Measurements from ENCODE around the gene MYH16. TPM values are rescaled to one million over a fixed set of nuclear protein-coding genes. Genes with fewer than 3 reads are reported as not detected.
"Not testable (repeated sequence)": the region's sequence is repeated elsewhere in the genome, so short reads cannot be mapped to it uniquely, and the experiment has no call there.

The MYH16 gene
- total RNA-seq, 2 experiments from 2014 or later, result not detected

DNA sequence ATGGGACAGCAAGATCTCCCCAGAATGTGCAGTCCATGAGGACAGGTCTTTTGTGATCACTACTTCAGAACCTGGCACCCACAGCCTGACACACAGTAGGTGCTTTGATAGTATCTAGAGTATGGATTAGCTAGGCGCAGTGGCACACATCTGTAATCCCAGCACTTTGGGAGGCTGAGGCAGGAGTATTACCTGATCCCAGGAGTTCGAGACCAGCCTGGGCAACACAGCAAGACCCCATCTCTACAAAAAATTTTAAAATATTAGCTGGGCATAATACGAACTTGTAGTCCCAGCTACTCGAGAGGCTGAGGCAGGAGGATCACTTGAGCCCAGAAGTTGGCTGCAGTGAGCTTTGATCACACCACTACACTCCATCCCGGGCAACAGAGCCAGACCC is 79.6 kb downstream of the MYH16 start:
- peaks cover 35% of the 10 kb centered on the region for H3K36me3 Mint-ChIP-seq (ENCODE audit: low read depth)
- no peak for ATAC-seq
- H3K4me1 Mint-ChIP-seq (ENCODE audit: low read depth), result no peaks in the 10 kb centered on the region
- H3K4me3 Mint-ChIP-seq, result no peak overlapping the region
- CTCF ChIA-PET, result no interaction called here
- no peak for DNase-seq
- POLR2A ChIA-PET, result interaction anchor here (1.0 kb wide), 1 partner anchor 86 kb away, joined by 3 read pairs; no protein-coding TSS in a partner anchor
- TF ChIP-seq, protein P1, sequence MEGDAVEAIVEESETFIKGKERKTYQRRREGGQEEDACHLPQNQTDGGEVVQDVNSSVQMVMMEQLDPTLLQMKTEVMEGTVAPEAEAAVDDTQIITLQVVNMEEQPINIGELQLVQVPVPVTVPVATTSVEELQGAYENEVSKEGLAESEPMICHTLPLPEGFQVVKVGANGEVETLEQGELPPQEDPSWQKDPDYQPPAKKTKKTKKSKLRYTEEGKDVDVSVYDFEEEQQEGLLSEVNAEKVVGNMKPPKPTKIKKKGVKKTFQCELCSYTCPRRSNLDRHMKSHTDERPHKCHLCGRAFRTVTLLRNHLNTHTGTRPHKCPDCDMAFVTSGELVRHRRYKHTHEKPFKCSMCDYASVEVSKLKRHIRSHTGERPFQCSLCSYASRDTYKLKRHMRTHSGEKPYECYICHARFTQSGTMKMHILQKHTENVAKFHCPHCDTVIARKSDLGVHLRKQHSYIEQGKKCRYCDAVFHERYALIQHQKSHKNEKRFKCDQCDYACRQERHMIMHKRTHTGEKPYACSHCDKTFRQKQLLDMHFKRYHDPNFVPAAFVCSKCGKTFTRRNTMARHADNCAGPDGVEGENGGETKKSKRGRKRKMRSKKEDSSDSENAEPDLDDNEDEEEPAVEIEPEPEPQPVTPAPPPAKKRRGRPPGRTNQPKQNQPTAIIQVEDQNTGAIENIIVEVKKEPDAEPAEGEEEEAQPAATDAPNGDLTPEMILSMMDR (IDR thresholded peaks at IDR 0.05), result no peak
- no peak overlapping the region for H3K27ac Mint-ChIP-seq
- no peaks in the 10 kb centered on the region for H3K27me3 Mint-ChIP-seq
- intact Hi-C loops (cut with micrococcal nuclease), result no loop called here
- no peaks in the 10 kb centered on the region for H3K9me3 Mint-ChIP-seq

GRCh38 chr7:99355098-99355497 is 82.5 kb downstream of the MYH16 start:
- Mint-ChIP-seq H3K4me3 (no peak overlapping the region), H3K9me3 (no peaks in the 10 kb centered on the region), H3K27ac (no peak overlapping the region), H3K36me3 (ENCODE audit: low read depth) (peaks cover 37% of the 10 kb centered on the region), H3K27me3 (no peaks in the 10 kb centered on the region), H3K4me1 (ENCODE audit: low read depth) (no peaks in the 10 kb centered on the region)
- DNase-seq (no peak), ATAC-seq (no peak)
- CTCF ChIA-PET, result no interaction called here
- POLR2A ChIA-PET, result no interaction called here
- TF ChIP-seq, protein P1 (IDR thresholded peaks at IDR 0.05), result no peak
- intact Hi-C loops (cut with micrococcal nuclease), result no loop called here

DNA sequence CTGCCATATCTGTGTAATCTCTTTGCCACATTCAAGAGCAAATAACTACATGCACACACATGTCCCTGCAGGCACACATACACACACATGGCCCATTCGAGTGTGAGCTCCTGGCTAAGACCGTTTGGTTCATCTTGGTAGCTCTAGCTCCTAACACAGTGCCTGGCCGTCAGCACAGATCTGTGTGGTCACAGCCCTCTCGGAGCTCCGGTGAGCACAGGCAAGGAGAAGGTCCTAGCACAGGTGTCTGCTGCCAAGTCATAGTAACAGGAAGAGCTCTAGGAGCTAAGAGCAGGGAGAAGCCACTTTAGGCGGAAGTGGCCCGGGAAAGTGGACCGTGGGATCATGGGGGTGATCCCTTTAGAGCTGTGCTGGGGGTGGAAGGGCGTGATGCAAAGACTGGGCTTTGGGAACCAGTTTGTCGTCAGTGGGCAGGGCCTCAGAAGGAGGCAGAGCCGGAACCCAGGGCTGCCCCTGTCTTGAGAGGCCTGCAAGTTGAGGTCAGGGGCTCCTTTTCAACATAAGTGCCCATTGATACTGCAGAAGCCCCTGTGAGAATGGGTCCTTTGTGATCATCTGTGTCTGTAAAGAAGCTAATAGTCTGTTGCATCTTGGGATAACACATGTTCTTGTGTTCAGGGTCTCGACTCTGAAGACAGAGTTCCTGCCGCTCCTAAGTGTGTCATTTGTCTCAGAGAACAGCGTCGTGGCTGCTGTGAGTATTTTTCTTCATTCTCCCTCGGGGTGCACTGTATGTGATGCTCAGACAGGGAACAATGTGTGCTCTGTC is 85.3 kb downstream of the MYH16 start:
- Mint-ChIP-seq H3K27me3 (no peaks in the 10 kb centered on the region), H3K9me3 (no peaks in the 10 kb centered on the region), H3K4me1 (ENCODE audit: low read depth) (peaks cover 3% of the 10 kb centered on the region), H3K36me3 (ENCODE audit: low read depth) (peaks cover 32% of the 10 kb centered on the region), H3K4me3 (no peak overlapping the region), H3K27ac (no peak overlapping the region)
- TF ChIP-seq, protein P1 (IDR thresholded peaks at IDR 0.05), result no peak
- POLR2A ChIA-PET, result interaction anchor here (0.8 kb wide), 1 partner anchor 43 kb away, joined by 3 read pairs; no protein-coding TSS in a partner anchor
- intact Hi-C loops (cut with micrococcal nuclease), result no loop called here
- ATAC-seq, result no peak
- no peak for DNase-seq
- CTCF ChIA-PET, result interaction anchor here (0.6 to 0.7 kb wide), 2 partner anchors 32 to 180 kb away, joined by 3 to 4 read pairs; no protein-coding TSS in a partner anchor

DNA sequence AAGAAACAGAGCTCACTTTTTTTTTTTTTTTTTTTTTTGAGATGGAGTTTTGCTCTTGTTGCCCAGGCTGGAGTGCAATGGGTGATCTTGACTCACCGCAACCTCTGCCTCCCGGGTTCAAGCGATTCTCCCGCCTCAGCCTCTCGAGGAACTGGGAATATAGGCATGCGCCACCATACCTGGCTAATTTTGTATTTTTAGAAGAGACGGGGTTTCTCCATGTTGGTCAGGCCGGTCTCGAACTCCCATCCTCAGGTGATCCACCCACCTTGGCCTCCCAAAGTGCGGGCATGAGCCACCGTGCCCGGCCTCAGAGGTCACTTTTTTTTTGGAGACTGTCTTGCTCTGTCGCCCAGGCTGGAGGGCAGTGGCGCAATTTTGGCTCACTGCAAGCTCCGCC is 85.9 kb downstream of the MYH16 start:
- H3K27ac Mint-ChIP-seq; H3K27me3 Mint-ChIP-seq; H3K9me3 Mint-ChIP-seq; ATAC-seq; H3K4me1 Mint-ChIP-seq (ENCODE audit: low read depth); H3K4me3 Mint-ChIP-seq; POLR2A ChIA-PET; DNase-seq; intact Hi-C loops (cut with micrococcal nuclease): not testable (repeated sequence)
- CTCF ChIA-PET, result interaction anchor here (0.6 to 0.7 kb wide), 2 partner anchors 32 to 179 kb away, joined by 3 to 4 read pairs; no protein-coding TSS in a partner anchor
- H3K36me3 Mint-ChIP-seq (ENCODE audit: low read depth), result peaks cover 36% of the 10 kb centered on the region

- no peaks in the 10 kb centered on the region for H3K9me3 Mint-ChIP-seq
- H3K4me1 Mint-ChIP-seq (ENCODE audit: low read depth), result peaks cover 3% of the 10 kb centered on the region
- ChIA-PET POLR2A (interaction anchor here (0.8 to 1.1 kb wide), 2 partner anchors 13 to 32 kb away, joined by 3 read pairs; no protein-coding TSS in a partner anchor), CTCF (no interaction called here)
- H3K36me3 Mint-ChIP-seq (ENCODE audit: low read depth), result peaks cover 33% of the 10 kb centered on the region
- intact Hi-C loops (cut with micrococcal nuclease), result no loop called here
- ATAC-seq (no peak), DNase-seq (no peak)
- H3K4me3 Mint-ChIP-seq, result no peak overlapping the region
- no peak overlapping the region for H3K27ac Mint-ChIP-seq
- H3K27me3 Mint-ChIP-seq, result no peaks in the 10 kb centered on the region
- TF ChIP-seq, protein P1 (IDR thresholded peaks at IDR 0.05), result no peak
These were observed 87.0 kb downstream of the MYH16 start for GRCh38 chr7:99359465-99360154.

Other genes starting within 250 kb of the MYH16 start
- gene SMURF1, start 128.7 kb upstream of the MYH16 start, total RNA-seq, result 1 to 10 TPM; 8.3 to 9.4 TPM
- under 1 TPM in 1 of 2 experiments, not detected in 1; 0.16 TPM for gene KPNA7, start 64.7 kb upstream of the MYH16 start, total RNA-seq
- gene ARPC1A, start 53.1 kb downstream of the MYH16 start, total RNA-seq, result 10 to 100 TPM; 45.4 to 45.8 TPM
- gene ARPC1B, start 101.9 kb downstream of the MYH16 start, total RNA-seq, result 100 to 1,000 TPM; 304 to 307 TPM
- gene PDAP1, start 135.8 kb downstream of the MYH16 start, total RNA-seq, result 100 to 1,000 TPM; 160 TPM
- gene BUD31, start 136.1 kb downstream of the MYH16 start, total RNA-seq, result 100 to 1,000 TPM; 118 to 124 TPM
- gene PTCD1, start 166.0 kb downstream of the MYH16 start, total RNA-seq, result 1 to 10 TPM; 7.2 to 8.2 TPM
- 10 to 100 TPM; 62.3 to 64.6 TPM for gene CPSF4, start 166.1 kb downstream of the MYH16 start, total RNA-seq
- gene ATP5MF, start 193.3 kb downstream of the MYH16 start, total RNA-seq, result 100 to 1,000 TPM; 416 to 417 TPM
- 10 to 100 TPM; 18.8 to 19.1 TPM for gene ZNF789, start 200.1 kb downstream of the MYH16 start, total RNA-seq
- gene ZNF394, start 227.4 kb downstream of the MYH16 start, total RNA-seq, result 10 to 100 TPM; 25.9 to 28.0 TPM
- 1 to 10 TPM; 7.6 to 7.9 TPM for gene ZKSCAN5, start 231.8 kb downstream of the MYH16 start, total RNA-seq

Measured in activated CD8-positive, alpha-beta T cell treated with anti-CD3 and anti-CD28 coated beads for 36 hours (primary cell).